ENCODE data around the gene GMPPB. TPM values are rescaled to one million over a fixed set of nuclear protein-coding genes. Genes with fewer than 3 reads are reported as not detected.

GMPPB gene
- total and polyA plus RNA-seq, 4 donors, result 12.6 to 57.8 (median 35.6) TPM

- Histone ChIP-seq H3K27me3 (ENCODE audit: control insufficient read depth in 4 of 4, insufficient read depth in 4 of 4, low read length in 3 of 4) (no peaks in the 10 kb centered on the region), H3K4me1 (ENCODE audit: control insufficient read depth in 4 of 4, insufficient read depth in 4 of 4, low read length in 3 of 4) (no peaks in the 10 kb centered on the region), H3K9ac (ENCODE audit: low read depth in 1 of 2, low read length in 2 of 2) (no peak overlapping the region), H3K27ac (ENCODE audit: low read depth in 1 of 2, low read length in 2 of 2) (no peak overlapping the region), H3K36me3 (ENCODE audit: control insufficient read depth in 4 of 4, insufficient read depth in 3 of 4, low read depth in 1 of 4, low read length in 3 of 4) (peaks cover 0 to 4% (median 0%) of the 10 kb centered on the region in 4 donors), H3K9me3 (ENCODE audit: control insufficient read depth in 4 of 4, low read length in 3 of 4) (no peaks in the 10 kb centered on the region), H3K4me3 (ENCODE audit: low read depth in 1 of 3, low read length in 3 of 3) (no peak overlapping the region)
- no peak for DNase-seq (ENCODE audit: low spot score)
- TF ChIP-seq SP1 (IDR thresholded peaks at IDR 0.05) (no peak), RAD21 (IDR thresholded peaks at IDR 0.05) (no peak), CTCF (IDR thresholded peaks at IDR 0.05; ENCODE audit: low read depth, low read length, missing input control) (no peak), FOXA1 (IDR thresholded peaks at IDR 0.05) (no peak), TAF1 (conservative IDR thresholded peaks at IDR 0.05) (no peak), RXRA (IDR thresholded peaks at IDR 0.05) (no peak), HNF4G (IDR thresholded peaks at IDR 0.05) (no peak), HNF4A (conservative IDR thresholded peaks at IDR 0.05) (no peak), GABPA (IDR thresholded peaks at IDR 0.05 in 1 of 2, conservative IDR thresholded peaks at IDR 0.05 in 1 of 2) (no peak)
- TF ChIP-seq, protein P1, sequence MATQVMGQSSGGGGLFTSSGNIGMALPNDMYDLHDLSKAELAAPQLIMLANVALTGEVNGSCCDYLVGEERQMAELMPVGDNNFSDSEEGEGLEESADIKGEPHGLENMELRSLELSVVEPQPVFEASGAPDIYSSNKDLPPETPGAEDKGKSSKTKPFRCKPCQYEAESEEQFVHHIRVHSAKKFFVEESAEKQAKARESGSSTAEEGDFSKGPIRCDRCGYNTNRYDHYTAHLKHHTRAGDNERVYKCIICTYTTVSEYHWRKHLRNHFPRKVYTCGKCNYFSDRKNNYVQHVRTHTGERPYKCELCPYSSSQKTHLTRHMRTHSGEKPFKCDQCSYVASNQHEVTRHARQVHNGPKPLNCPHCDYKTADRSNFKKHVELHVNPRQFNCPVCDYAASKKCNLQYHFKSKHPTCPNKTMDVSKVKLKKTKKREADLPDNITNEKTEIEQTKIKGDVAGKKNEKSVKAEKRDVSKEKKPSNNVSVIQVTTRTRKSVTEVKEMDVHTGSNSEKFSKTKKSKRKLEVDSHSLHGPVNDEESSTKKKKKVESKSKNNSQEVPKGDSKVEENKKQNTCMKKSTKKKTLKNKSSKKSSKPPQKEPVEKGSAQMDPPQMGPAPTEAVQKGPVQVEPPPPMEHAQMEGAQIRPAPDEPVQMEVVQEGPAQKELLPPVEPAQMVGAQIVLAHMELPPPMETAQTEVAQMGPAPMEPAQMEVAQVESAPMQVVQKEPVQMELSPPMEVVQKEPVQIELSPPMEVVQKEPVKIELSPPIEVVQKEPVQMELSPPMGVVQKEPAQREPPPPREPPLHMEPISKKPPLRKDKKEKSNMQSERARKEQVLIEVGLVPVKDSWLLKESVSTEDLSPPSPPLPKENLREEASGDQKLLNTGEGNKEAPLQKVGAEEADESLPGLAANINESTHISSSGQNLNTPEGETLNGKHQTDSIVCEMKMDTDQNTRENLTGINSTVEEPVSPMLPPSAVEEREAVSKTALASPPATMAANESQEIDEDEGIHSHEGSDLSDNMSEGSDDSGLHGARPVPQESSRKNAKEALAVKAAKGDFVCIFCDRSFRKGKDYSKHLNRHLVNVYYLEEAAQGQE (IDR thresholded peaks at IDR 0.05), result no peak
- TF ChIP-seq, protein P2, sequence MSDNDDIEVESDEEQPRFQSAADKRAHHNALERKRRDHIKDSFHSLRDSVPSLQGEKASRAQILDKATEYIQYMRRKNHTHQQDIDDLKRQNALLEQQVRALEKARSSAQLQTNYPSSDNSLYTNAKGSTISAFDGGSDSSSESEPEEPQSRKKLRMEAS (IDR thresholded peaks at IDR 0.05), result no peak
Observed at GRCh38 chr3:49769926-49770325, 46.2 kb upstream of the GMPPB start.

- Histone ChIP-seq H3K27me3 (ENCODE audit: control insufficient read depth in 4 of 4, insufficient read depth in 4 of 4, low read length in 3 of 4) (no peaks in the 10 kb centered on the region), H3K9me3 (ENCODE audit: control insufficient read depth in 4 of 4, low read length in 3 of 4) (no peaks in the 10 kb centered on the region), H3K36me3 (ENCODE audit: control insufficient read depth in 4 of 4, insufficient read depth in 3 of 4, low read depth in 1 of 4, low read length in 3 of 4) (peaks cover 0 to 4% (median 0%) of the 10 kb centered on the region in 4 donors), H3K27ac (ENCODE audit: low read depth in 1 of 2, low read length in 2 of 2) (no peak overlapping the region), H3K4me3 (ENCODE audit: low read depth in 1 of 3, low read length in 3 of 3) (no peak overlapping the region), H3K9ac (ENCODE audit: low read depth in 1 of 2, low read length in 2 of 2) (no peak overlapping the region), H3K4me1 (ENCODE audit: control insufficient read depth in 4 of 4, insufficient read depth in 4 of 4, low read length in 3 of 4) (no peaks in the 10 kb centered on the region)
- TF ChIP-seq HNF4A (conservative IDR thresholded peaks at IDR 0.05) (no peak), SP1 (IDR thresholded peaks at IDR 0.05) (no peak), EGR1 (IDR thresholded peaks at IDR 0.05; ENCODE audit: low read depth in 2 of 2) (no peak), FOXA2 (IDR thresholded peaks at IDR 0.05) (no peak), JUND (IDR thresholded peaks at IDR 0.05) (no peak), ATF3 (IDR thresholded peaks at IDR 0.05) (no peak), GABPA (IDR thresholded peaks at IDR 0.05 in 1 of 2, conservative IDR thresholded peaks at IDR 0.05 in 1 of 2) (no peak)
- no peak for DNase-seq (ENCODE audit: low spot score)
- 60% methylated on average over 3 of the region's 3 CpGs for WGBS
Observed at GRCh38 chr3:49769286-49769915, 45.6 kb upstream of the GMPPB start.

Data from liver (tissue), 9 donors.